Measurements from ENCODE around the gene FNDC8.
"Not testable (repeated sequence)": the region's sequence is repeated elsewhere in the genome, so short reads cannot be mapped to it uniquely, and the experiment has no call there.

The FNDC8 gene

GRCh38 chr17:35144840-35145239, 23.4 kb downstream of the FNDC8 start:
- DNase-seq (ENCODE audit: low spot score), result no peak

- DNase-seq (ENCODE audit: low spot score), result no peak
Measured at GRCh38 chr17:35146214-35146833, 24.9 kb downstream of the FNDC8 start.

GRCh38 chr17:35147375-35147905, 26.0 kb downstream of the FNDC8 start, which contains the start of gene UNC45B:
TSS of gene UNC45B (plus strand) at chr17:35147817. CDS start at chr17:35148264, 447 bp downstream.
- DNase-seq (ENCODE audit: low spot score), result no peak

- no peak for DNase-seq (ENCODE audit: low spot score)
Measured at GRCh38 chr17:35148144-35148543, 26.7 kb downstream of the FNDC8 start.

GRCh38 chr17:35149941-35150340, 28.5 kb downstream of the FNDC8 start:
- no peak for DNase-seq (ENCODE audit: low spot score)

GRCh38 chr17:35151080-35151479, 29.7 kb downstream of the FNDC8 start:
- DNase-seq (ENCODE audit: low spot score), result not testable (repeated sequence)

- no peak for DNase-seq (ENCODE audit: low spot score)
Measured at GRCh38 chr17:35152421-35153140, 31.2 kb downstream of the FNDC8 start.

- no peak for DNase-seq (ENCODE audit: low spot score)
Measured at GRCh38 chr17:35154196-35155165, 33.1 kb downstream of the FNDC8 start.

- DNase-seq (ENCODE audit: low spot score), result no peak
Measured at GRCh38 chr17:35155246-35155645, 33.8 kb downstream of the FNDC8 start.

- no peak for DNase-seq (ENCODE audit: low spot score)
Measured at GRCh38 chr17:35159940-35160339, 38.5 kb downstream of the FNDC8 start.

- DNase-seq (ENCODE audit: low spot score), result no peak
Measured at GRCh38 chr17:35160354-35161201, 39.2 kb downstream of the FNDC8 start.

GRCh38 chr17:35161281-35161761, 39.9 kb downstream of the FNDC8 start:
- DNase-seq (ENCODE audit: low spot score), result no peak

GRCh38 chr17:35162755-35163154, 41.3 kb downstream of the FNDC8 start:
- no peak for DNase-seq (ENCODE audit: low spot score)

GRCh38 chr17:35163886-35164285, 42.5 kb downstream of the FNDC8 start:
- no peak for DNase-seq (ENCODE audit: low spot score)

- no peak for DNase-seq (ENCODE audit: low spot score)
Measured at GRCh38 chr17:35164716-35165115, 43.3 kb downstream of the FNDC8 start.

- no peak for DNase-seq (ENCODE audit: low spot score)
Measured at GRCh38 chr17:35166526-35166925, 45.1 kb downstream of the FNDC8 start.

- DNase-seq (ENCODE audit: low spot score), result no peak
Measured at GRCh38 chr17:35167046-35167445, 45.6 kb downstream of the FNDC8 start.

- no peak for DNase-seq (ENCODE audit: low spot score)
Measured at GRCh38 chr17:35167666-35168065, 46.3 kb downstream of the FNDC8 start.

GRCh38 chr17:35169835-35170363, 48.5 kb downstream of the FNDC8 start:
- no peak for DNase-seq (ENCODE audit: low spot score)

- peak; percentile 57 for DNase-seq (ENCODE audit: low spot score)
Measured at GRCh38 chr17:35170968-35171771, 49.8 kb downstream of the FNDC8 start.
